NCI-H1930 (cell line): ENCODE results near the gene MRPL28.
"Not testable (repeated sequence)": the region's sequence is repeated elsewhere in the genome, so short reads cannot be mapped to it uniquely, and the experiment has no call there.

Experiments
- DNase-seq, 2 experiments: peaks; one replicate each; lab custom pipeline; 2025; lab: John Stamatoyannopoulos, UW

Gene MRPL28

DNA sequence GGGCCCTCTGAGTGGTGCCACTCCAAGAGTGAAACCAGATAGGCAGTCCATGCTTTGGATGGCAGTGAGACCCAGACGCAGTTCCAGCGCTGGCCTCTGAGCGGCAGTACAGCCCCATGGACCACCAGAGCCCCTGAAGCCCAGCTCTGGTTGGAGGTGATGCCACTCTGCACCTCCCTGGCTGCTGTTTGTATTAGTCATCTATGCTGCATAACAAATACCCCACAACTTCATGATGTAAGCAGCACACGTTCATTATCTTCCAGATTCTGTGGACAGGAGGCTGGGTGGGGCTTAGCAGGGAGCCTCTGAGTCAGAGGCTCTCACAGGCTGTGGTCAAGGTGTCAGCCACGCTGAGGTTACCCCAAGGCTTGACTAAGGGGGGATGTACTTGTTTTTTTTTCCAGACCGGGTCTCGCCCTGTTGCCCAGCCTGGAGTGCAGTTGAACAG lies 21.6 kb upstream of the MRPL28 start:
- DNase-seq = peak in 1 of 2 experiments; percentile 34

DNA sequence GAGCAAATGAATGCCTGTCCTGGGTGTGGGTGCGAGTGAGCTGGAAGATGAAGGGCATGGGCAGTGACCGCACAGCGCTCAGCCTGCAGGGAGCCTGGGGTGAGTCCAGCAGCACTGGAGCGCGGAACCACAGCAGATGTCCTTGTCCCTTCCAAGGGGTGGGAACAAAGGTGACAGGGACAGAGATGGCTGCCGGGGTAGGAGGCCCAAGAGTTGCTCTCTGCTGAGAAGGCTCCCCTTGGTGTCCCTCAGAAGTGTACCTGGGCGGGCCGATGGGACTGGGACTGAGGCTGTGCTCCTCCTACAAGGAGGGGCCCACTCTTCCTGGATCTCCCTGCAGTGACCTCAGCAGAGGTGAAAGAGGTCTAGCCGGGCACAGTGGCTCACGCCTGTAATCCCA lies 19.0 kb upstream of the MRPL28 start:
- no peak for DNase-seq

DNA sequence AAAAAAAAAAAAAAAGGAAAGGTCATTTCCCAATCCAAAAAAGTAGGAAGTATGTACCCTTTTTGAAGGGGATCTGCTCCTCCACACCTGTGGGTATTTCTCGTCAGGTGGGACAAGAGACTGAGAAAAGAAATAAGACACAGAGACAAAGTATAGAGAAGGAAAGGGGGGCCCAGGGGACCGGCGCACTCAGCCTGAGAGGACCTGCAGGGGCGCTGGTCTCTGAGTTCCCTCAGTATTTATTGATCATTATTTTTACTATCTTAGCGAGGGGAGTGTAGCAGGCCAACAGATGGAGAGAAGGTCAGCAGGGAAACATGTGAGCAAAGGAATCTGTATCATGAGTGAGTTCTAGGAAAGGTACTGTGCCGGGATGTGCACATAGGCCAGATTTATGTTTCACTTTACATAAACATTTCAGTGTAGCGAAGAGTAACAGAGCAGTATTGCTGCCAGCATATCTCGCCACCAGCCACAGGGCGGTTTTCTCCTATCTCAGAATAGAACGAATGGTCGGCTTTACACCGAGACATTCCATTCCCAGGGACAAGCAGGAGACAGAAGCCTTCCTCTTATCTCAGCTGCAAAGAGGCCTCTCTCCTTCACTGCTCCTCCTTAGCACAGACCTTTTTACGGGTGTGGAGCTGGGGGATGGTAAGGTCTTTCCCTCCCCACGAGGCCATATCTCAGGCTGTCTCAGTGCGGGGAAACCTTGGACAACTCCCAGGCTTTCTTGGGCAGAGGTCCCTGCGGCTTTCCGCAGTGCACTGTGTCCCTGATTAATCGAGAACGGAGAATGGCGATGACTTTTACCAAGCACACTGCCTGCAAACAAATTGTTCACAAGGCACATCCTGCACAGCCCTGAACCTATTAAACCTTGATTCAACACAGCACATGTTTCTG lies 17.7 kb upstream of the MRPL28 start:
- DNase-seq = not testable (repeated sequence)

DNA sequence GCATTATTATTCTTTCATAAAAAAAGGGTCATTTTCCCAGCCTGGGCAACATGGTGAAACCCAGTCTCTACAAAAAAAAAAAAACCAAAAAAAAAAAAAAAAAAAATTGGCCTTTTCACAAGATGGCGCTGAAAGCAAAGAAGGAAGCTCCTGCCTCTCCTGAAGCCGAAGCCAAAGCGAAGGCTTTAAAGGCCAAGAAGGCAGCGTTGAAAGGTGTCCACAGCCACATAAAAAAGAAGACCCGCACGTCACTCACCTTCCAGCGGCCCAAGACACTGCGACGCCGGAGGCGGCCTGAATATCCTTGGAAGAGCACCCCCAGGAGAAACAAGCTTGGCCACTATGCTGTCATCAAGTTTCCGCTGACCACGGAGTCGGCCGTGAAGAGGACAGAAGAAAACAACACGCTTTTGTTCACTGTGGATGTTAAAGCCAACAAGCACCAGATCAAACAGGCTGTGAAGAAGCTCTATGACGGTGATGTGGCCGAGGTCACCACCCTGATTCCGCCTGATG lies 16.4 kb upstream of the MRPL28 start:
- DNase-seq = no peak

DNA sequence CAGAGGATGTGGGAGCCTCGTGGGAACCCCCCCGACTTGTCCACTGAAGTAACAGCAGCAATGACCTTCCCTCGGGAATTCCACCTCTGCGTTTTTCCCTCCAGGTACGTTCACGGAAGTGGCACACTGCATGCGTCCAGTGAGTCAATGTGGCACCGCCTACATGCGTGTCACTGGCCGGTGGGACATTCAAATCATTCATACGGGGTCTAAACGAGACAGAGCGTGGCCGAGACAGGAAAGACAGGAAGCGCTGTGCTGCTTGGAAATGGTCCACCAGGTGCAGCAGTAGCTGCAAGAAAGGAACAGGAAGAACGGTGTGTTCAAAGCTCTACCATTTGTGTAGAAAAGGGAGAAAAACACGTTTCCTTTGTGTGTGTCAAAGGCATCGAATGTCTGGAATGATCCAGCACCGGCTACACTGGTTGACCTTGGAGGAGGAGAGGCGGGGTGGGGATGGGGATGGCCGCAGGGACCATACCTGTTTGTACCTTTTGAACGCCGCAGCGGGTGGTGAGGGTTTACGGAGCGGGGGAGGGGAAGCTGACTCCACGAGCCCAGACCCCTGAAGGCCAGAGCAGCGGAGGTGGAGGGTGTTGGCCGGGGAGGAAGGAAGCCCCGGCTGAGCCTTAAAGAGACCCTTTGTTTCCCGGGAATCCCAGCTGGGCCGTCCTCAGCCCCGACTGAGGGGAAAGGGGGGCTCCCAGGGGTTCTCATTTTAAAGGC lies 13.2 kb upstream of the MRPL28 start:
- DNase-seq = no peak

DNA sequence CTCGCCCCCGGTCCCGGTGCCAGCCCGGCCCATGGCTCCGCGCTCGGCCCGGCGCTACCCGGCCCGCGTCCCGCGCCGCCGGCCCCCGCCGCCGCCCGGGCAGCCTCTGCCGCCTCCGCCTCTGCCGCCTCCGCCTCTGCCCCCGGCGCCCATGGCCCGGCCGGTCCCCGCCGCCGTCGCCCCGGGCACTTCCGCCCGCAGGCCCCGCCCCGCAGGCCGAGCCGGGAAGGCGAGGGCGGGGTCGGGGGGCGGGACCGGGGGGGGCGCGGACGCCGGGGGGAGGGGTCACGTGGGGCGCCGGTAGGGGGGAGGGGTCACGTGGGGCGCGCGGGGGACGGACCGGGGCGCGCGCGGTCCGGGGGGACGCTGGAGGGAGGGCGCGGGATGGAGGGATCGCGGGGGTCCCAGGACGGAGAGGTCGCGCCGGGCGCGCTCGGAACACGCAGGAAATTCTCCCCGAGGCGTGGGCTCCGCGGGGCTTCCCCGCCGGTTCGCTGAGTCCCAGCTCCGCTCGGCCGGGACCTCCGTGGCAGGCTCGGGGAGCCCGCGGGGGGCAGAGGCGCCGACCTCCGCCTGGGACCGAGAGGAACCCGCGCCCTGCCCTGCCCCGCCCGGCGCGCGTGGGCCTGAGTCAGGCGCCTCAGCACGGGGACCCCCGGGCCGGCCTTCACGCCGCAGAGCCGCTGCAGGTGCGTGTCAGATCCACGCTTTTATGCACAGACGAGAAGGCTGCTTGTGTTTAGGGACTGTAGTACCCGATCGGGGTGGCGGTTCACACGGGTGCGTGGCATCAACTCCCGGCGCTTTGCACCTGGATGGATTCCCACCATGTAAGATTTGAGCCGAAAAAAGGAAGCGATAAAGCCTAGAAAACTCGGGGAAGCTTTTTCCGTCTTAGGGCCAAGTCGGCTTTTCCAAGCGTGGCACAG lies 11.7 kb upstream of the MRPL28 start, which contains the start of gene PGAP6:
PGAP6 (minus strand) TSS at position 190 of the 929 bp plus-strand sequence; CDS start at position 33, 157 bp downstream.
- DNase-seq = peak; percentile 57 to 77

DNA sequence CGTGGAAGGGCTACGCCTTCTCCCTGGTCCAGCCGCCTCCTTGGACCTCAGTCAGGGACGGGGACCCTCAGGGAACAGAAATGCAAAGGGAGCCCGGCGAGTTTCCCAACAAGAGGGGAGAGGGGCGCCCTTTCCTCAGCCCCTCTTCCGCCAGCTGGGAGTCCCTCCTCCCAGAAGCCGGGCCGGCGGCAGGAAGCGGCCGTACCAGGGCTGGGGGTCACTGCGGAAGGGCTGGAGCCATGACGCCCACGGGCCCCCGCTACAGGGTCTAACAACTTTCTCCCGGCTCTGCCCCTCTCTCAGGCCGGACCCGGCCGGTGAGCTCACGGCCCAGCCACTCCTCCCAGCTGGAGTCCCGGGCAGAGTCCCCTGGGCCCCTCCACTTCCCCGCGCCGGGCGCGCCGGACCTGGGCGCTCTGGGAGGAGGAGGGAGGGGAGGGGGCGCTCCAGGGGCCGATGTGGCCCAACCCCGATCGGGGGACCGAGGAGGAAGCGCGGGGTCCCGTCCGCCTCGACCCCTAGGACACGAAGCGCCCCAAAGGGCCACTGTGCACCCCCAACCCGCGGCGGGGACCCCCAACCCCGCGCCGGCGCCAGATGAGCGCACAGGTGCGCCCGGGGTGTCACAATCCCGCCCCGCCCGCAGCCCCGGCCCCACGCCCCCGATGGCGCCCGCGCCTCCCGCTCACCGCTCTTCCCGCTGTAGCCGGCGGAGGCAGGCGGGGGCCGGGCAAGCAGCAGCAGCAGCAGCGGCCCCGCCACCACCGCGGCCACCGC lies 10.9 kb upstream of the MRPL28 start:
- no peak for DNase-seq

DNA sequence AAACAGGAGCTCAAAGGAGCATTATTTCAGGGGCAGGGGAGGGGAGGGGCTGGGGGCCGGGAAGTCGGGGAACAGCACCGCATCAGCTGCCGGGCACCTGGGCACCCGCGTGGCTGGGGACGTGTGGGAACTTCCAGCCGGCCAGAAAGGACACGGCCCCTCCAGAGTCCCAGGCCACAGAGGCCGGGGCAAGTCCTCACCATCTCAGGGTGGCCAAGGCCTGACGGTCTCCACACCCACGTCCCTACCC lies 10.3 kb upstream of the MRPL28 start:
- DNase-seq = no peak

DNA sequence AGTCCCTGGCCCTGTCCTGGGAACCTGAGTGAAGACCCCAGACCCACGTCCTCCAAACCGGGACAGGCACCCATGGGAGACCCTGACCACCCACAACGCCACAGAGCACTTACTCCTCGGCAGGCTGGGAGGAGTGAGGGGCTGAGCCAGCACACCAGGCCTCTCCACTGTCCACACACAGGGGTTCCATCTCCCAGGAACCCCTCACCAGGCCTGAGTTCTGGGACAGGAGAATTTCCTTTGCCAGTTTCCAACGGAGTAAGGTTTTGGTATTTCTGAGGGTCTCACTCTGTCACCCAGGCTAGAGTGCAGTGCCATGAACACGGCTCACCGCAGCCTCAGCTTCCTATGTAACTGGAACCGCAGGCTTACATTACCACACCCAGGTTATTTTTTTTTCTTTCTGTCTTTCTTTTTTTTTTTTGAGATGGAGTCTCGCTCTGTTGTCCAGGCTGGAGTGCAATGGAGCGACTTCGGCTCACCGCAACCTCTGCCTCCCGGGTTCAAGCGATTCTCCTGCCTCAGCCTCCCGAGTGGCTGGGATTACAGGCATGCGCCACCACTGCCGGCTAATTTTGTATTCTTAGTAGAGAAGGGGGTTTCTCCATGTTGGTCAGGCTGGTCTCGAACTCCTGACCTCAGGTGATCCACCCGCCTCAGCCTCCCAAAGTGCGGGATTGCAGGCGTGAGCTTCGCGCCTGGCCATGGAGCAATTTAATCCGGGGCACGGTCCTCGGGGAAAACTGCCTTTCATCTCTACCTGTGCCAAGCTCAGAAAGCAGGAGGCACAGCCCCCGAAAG lies 9.8 kb upstream of the MRPL28 start:
- DNase-seq = no peak

DNA sequence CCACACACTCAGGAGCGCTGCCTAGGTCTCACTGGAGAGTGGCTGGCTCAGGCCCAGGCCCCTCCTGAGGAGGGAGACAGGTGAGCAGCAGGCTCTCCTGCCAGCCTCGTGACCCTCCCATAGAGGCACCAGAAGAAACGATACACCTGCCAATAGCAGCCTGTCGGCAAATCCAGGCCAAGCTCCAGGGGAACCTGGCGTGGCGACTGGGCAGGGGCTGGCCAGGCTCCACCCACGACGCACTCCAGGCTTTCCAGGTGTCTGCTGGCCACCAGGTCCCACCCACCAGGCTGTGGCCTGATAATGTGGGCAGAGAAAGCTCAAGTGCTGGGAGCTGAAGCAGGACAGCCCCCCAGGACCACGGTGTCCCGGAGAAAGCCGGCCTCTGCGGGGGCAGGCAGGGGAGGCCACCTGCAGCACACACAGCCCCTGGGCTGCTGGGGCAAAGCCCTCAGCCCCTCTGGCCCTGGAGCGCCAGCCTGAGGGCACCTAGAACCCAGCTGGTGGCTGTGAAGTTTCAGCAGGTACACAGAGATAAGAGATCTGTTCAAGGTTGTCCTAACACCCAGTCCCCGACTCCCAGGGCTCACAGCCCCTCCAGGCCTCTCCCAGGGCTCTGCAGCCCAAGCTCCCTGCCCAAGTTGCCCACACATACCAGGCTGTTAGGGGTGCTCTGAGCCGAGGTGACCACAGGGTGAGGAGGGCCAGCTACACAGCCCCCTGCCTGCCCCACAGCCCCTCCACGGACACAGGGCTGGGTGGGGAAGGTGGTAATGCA lies 9.0 kb upstream of the MRPL28 start:
- DNase-seq = no peak

DNA sequence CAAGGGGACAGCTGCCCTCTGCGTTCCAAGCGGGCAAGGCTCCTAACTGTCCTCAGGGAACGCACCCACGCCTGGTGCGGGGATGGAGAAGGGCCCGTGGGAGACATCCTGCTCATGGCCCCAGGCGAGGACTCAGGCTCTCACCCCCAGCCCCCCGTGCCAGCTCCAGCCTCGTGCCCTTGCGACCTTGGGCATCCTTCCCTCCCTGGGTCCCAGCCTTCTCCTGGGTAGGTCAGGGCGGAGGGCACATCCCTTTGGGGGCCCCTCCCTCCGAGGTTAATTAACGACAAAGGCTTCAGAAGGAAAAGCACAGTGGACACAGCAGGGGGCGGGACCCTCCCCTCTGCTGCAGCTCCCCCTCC lies 8.5 kb upstream of the MRPL28 start:
- no peak for DNase-seq

DNA sequence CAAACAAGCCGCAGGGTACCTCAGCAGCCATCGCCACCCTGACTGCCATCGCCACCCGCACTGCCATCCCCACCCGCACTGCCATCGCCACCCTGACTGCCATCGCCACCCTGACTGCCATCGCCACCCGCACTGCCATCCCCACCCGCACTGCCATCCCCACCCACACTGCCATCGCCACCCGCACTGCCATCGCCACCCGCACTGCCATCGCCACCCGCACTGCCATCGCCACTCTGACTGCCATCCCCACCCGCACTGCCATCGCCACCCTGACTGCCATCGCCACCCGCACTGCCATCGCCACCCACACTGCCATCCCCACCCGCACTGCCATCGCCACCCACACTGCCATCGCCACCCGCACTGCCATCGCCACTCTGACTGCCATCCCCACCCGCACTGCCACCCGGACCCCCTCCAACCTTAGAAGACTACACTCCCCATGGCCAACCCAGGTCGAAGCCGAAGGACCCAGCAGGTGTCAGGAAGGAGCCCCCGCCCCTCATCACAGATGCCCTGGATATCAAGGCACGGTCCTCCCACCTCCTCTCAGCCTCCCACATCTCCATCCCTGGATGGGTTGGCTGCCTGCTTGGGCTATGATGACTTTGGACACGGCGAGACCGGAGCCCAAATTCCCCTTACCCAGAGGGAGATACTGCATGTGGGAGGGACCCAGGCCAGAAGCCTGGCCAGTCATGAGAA lies 7.9 kb upstream of the MRPL28 start:
- DNase-seq = not testable (repeated sequence)

DNA sequence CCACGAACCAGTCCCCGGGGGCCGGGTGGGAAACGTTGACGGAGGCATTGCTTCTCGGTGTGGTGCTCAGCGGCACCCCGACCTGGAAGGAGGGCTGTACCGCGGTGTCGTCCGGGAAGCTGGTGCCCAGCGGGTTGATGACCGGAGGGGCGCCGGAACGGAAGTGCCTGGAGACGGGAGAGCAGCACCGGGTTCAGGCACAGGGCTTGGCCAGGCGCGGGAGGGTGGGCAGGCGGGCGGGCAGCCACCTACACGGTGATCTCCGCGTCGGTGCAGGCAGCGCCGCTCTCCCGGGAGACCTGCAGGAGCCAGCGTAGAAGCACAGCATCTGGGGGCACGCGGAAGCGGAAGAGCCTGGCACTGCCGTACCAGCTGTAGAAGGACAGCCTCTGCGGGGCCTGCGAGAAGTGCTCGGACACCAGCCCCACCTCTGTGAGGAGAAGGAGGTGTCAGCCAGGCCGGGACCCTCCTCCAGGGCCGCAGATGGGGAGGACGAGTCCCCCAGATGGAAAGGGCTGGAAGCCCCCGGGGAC lies 7.1 kb upstream of the MRPL28 start:
- no peak for DNase-seq

DNA sequence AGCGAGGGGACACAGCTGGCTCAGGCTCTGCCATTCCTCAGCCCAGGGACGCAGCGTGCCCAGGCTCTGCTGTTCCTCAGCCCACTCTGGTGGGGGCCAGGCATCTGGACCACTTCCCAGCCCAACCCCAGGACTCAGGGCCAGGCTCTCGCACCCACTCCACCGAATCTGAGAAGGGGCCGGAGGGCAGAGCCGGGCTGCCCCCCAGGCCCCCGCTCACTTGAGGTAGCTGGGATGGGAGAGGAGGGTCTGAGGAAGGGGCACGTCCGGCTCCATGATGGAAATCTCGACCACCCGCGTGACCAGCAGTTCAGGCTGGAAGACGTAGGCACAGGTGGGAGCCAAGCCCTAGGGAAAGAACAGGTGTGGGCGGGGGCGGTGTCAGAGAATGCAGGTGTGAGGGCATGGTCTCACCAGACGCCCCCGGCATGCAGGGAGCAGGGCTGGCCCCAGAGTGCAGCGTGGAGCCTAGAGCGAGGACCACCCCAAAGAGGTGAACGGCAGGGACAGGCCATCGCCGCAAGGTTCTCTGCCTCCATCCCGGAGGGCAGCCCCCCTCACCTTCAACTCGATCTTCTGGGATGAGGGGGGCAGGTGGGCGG lies 6.6 kb upstream of the MRPL28 start:
- DNase-seq = no peak

DNA sequence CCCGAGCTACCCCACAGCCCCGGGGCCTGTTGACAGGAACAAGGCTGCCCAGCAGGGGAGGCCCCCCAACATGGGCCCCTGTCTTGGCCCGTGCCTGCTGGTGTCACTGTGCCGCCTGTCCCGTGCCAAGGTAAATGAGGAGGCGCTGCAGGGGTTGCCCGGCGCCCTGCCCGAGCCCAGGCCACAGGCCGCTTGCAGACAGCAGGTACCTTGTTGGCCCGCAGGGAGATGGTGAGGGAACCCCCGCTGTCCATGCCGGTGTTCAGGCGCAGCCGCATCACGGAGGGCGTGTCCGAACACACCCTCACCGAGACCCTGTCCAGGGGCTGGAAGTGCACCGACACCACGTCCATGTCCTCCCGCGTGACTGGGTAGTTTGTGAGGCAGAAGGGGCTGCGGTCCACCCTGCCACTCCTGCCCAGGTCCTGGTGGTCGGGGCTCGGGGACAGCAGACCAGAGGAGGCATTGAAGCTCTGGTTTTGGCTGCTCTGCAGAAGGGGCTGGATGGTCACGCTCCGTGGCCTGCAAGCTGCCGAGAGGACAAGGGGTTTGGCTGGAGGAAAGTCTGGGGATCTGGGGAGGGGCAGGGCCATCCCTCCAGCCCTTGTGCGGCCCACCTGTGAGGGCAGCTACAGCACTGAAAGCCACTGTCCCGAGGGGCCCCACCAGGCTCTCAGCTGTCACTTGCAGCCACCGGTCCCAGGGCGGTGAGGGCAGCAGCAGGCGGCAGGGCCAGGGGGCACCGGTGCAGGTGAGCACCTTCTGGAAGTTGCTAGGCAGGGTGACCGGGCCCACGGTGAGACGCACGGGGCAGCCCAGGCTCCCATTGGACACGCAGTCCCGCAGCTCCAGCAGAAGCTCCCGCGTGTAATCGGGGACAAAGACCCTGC lies 5.8 kb upstream of the MRPL28 start:
- DNase-seq = no peak

DNA sequence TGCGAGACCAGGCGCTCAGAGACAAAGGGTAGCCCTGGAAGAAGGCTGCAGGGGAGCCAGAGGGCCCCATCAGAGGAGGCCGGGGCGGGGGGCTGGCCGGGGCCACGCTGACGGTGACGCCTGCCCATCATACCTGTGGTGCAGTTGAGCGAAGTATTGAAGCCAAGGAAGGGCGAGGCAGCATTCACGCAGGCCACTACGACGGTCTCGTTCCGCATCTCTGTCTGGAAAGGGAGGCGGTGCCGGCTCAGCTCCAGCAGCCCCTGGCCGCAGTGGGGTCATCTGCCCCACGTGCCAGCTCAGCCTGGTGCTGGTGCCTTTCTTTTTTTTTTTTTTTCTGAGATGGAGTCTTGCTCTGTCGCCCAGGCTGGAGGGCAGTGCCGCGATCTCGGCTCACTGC lies 4.9 kb upstream of the MRPL28 start:
- DNase-seq = no peak

DNA sequence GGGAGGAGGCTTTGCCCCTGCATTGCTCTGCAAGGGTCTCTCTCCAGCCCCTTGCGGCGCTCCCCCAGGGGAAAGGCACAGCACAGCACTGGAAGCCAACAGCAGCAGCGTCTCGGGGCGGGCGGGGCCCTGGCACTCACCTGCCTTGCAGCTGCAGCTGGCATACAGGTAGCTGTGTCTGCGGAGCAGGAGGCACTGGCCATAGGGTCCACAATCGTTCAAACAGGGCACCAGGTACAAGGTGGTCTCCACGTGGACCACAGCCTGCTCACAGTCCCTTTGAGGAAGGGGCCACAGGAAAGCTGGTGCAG lies 4.2 kb upstream of the MRPL28 start:
- no peak for DNase-seq
